DOHH2 (cell line): ENCODE measurements around the gene LTB4R2.

Experiments used
- H3F3A ChIP-seq: fragments of 200-600 bp; sonication (generic), shearing (Covaris generic); 2 replicates; pipeline ENCODE4 v1.6.0; 2016; ENCODE audit warnings: antibody characterized with exemption, mild to moderate bottlenecking; ENCODE audit not compliant: control insufficient read depth, insufficient read depth
- H3K27ac ChIP-seq: fragments of 200-600 bp; sonication (generic); 2 replicates; pipeline ENCODE4 v1.5.1; 2014; ENCODE audit warnings: low read depth, mild to moderate bottlenecking, low read length, moderate library complexity
- H3K27me3 ChIP-seq: fragments of 200-600 bp; sonication (generic); 2 replicates; pipeline ENCODE4 v1.6.1; 2014; ENCODE audit warnings: mild to moderate bottlenecking, low read length, mixed read lengths; ENCODE audit not compliant: control insufficient read depth
- H3K36me3 ChIP-seq: fragments of 200-600 bp; sonication (generic); 2 replicates; pipeline ENCODE4 v1.6.1; 2014; ENCODE audit warnings: mild to moderate bottlenecking, low read length, moderate library complexity, mixed read lengths; ENCODE audit not compliant: control insufficient read depth
- H3K4me1 ChIP-seq: fragments of 200-600 bp; sonication (generic); 2 replicates; pipeline ENCODE4 v1.6.1; 2014; ENCODE audit warnings: mild to moderate bottlenecking, low read length, mixed read lengths; ENCODE audit not compliant: control insufficient read depth
- H3K4me2 ChIP-seq: fragments of 200-600 bp; sonication (generic); 2 replicates; pipeline ENCODE4 v1.6.0; 2014; ENCODE audit warnings: mild to moderate bottlenecking, low read length, moderate library complexity
- H3K4me3 ChIP-seq: fragments of 200-600 bp; sonication (generic); 2 replicates; pipeline ENCODE4 v1.5.1; 2014; ENCODE audit warnings: mild to moderate bottlenecking, low read length, mixed read lengths
- H3K79me2 ChIP-seq: fragments of 200-600 bp; sonication (generic); 2 replicates; pipeline ENCODE4 v1.6.1; 2014; ENCODE audit warnings: mild to moderate bottlenecking, low read length, mixed read lengths; ENCODE audit not compliant: control insufficient read depth
- H3K9me2 ChIP-seq: fragments of 200-600 bp; sonication (generic); replicated peaks from 2 replicates; pipeline ENCODE4 v1.6.1; 2014; ENCODE audit warnings: mild to moderate bottlenecking, low read length, mixed read lengths; ENCODE audit not compliant: control insufficient read depth
- H3K9me3 ChIP-seq: fragments of 200-600 bp; sonication (generic); 2 replicates; pipeline ENCODE4 v1.6.1; 2014; ENCODE audit warnings: antibody characterized with exemption, low read length, mixed read lengths; ENCODE audit not compliant: control insufficient read depth, insufficient read depth
- H4K20me1 ChIP-seq: fragments of 200-600 bp; sonication (generic); 2 replicates; pipeline ENCODE4 v1.6.0; 2014; ENCODE audit warnings: low read depth, mild to moderate bottlenecking, antibody characterized with exemption, low read length, moderate library complexity; ENCODE audit not compliant: control insufficient read depth, insufficient read depth
- CTCF ChIP-seq: fragments of 200-600 bp; sonication (generic); IDR thresholded peaks from one replicate; pipeline ENCODE4 v1.5.1; 2014; ENCODE audit warnings: antibody characterized with exemption, mild to moderate bottlenecking, low read depth, low read length; ENCODE audit not compliant: poor library complexity, severe bottlenecking
- EZH2phosphoT487 ChIP-seq: fragments of 200-600 bp; sonication (generic); IDR thresholded peaks from 2 replicates; pipeline ENCODE4 v1.6.1; 2017; ENCODE audit warnings: borderline replicate concordance, mild to moderate bottlenecking, antibody characterized with exemption, low read length, moderate library complexity, mixed read lengths

Gene LTB4R2

GRCh38 chr14:24360281-24360680, 50.3 kb downstream of the LTB4R2 start:
- Histone ChIP-seq H3F3A (no peaks in the 10 kb centered on the region), H3K9me2 (no peaks in the 10 kb centered on the region), H4K20me1 (no peaks in the 10 kb centered on the region), H3K79me2 (no peaks in the 10 kb centered on the region), H3K4me3 (no peak overlapping the region), H3K27ac (no peak overlapping the region), H3K9me3 (no peaks in the 10 kb centered on the region), H3K36me3 (no peaks in the 10 kb centered on the region), H3K4me2 (no peak overlapping the region), H3K27me3 (no peaks in the 10 kb centered on the region), H3K4me1 (peaks cover 6% of the 10 kb centered on the region)
- TF ChIP-seq EZH2phosphoT487 (no peak), CTCF (no peak)

- no peaks in the 10 kb centered on the region for H3K36me3 ChIP-seq
- no peaks in the 10 kb centered on the region for H3K27me3 ChIP-seq
- H3K4me1 ChIP-seq: peaks cover 13% of the 10 kb centered on the region
- no peaks in the 10 kb centered on the region for H4K20me1 ChIP-seq
- TF ChIP-seq CTCF (no peak), EZH2phosphoT487 (no peak)
- no peaks in the 10 kb centered on the region; the same call in 1 of the 2 replicates for H3K79me2 ChIP-seq
- H3K4me3 ChIP-seq: no peak overlapping the region
- no peaks in the 10 kb centered on the region for H3K9me2 ChIP-seq
- H3K4me2 ChIP-seq: no peak overlapping the region
- no peak overlapping the region for H3K27ac ChIP-seq
- no peaks in the 10 kb centered on the region for H3K9me3 ChIP-seq
- 0 out of 2 replicates have a peak, but pooled peaks cover 5% of the 10 kb centered on the region for H3F3A ChIP-seq
These were observed 51.4 kb downstream of the LTB4R2 start for GRCh38 chr14:24361326-24361725.
